Measurements from ENCODE around the gene COL23A1.

The COL23A1 gene

DNA sequence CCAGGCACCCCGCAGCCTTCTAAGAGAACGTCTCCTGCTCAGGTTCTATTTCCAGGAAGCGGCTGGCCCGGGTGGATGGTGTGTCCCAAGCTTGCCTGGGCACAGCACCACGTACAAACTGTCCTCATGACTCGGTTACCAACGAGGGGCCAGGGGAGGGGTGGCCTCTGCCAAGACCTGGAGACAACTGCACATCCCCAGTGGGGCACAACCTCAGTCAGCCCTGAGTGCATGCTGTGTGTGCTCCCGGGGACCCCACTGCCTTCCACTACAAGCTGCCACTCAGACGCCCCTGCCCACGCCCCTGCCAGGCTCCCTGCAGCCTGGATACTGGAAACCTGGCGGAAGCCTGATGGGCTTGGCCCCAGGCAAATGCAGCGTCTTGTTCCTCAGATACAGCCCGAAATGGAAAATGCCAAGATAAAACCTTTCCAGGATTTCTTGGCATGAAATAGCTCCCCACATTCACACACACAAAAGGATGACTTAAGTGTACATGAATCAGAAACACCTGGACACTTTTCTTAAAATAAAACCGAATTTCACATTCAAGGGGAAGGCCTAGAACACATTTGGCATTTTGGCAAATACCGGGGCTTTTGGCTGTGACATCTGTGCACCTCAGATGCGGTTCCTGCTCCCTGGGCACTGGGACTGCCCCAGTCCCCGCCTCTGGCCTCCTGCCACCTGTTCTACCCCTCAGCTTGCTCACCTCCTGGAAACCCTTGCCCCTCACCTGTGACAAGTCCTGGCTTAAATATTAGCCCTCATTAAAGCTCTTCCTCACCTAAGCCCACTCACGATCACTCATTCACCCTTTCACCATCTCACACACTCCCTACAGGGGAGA, 62.5 kb downstream of the COL23A1 start:
- DNase-seq (ENCODE audit: low read depth), result no peak
- H3K4me3 ChIP-seq (ENCODE audit: low read depth, low read length), result no peak overlapping the region
- no peak for TF ChIP-seq CTCF (IDR thresholded peaks at IDR 0.05; ENCODE audit: low read depth, low read length, missing control alignments)

- DNase-seq (ENCODE audit: low read depth), result no peak
- TF ChIP-seq CTCF (IDR thresholded peaks at IDR 0.05; ENCODE audit: low read depth, low read length, missing control alignments), result no peak
- H3K4me3 ChIP-seq (ENCODE audit: low read depth, low read length), result no peak overlapping the region
Observed at GRCh38 chr5:178526773-178527457, 63.3 kb downstream of the COL23A1 start.

DNA sequence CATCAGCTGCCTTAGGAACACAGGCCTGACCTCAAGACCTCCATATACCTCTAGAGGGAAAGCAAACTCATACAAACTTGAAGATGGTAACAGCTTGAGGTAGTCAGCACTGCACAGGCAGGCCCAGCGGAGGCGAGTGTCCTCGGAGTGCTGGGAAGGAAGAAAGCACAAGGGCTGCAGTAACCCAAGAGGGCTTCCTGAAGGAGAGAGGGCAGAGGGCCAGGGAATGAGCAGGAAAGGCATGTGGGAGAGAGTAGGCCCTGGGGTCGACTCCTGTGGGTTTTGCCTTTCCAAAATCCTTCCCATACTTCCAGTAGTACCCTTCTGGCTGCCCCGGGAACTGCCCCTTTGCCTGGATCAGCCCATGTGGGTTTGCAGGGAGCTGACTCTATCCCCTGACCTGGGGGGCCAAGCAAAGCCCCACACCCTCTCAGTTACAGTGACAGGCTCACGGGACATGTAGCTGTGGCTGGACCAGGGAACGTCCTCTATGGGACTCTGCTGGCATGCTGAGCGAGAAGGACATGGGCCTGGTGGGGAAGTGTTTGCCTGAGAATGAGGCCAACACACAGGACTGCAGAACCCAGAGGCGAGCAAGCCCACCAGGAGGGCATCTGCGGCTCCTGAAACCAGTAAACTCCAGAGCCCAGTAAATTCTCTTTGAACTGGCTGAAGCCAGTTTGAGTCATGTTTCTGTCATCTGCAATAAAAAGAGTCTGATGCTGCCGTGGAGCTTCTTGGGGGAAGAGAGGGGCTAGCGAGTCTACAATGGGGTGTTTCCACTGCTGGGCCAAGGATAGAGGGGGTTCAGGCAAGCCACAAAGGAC, 64.1 kb downstream of the COL23A1 start:
- no peak for TF ChIP-seq CTCF (IDR thresholded peaks at IDR 0.05; ENCODE audit: low read depth, low read length, missing control alignments)
- no peak for DNase-seq (ENCODE audit: low read depth)
- no peak overlapping the region for H3K4me3 ChIP-seq (ENCODE audit: low read depth, low read length)

DNA sequence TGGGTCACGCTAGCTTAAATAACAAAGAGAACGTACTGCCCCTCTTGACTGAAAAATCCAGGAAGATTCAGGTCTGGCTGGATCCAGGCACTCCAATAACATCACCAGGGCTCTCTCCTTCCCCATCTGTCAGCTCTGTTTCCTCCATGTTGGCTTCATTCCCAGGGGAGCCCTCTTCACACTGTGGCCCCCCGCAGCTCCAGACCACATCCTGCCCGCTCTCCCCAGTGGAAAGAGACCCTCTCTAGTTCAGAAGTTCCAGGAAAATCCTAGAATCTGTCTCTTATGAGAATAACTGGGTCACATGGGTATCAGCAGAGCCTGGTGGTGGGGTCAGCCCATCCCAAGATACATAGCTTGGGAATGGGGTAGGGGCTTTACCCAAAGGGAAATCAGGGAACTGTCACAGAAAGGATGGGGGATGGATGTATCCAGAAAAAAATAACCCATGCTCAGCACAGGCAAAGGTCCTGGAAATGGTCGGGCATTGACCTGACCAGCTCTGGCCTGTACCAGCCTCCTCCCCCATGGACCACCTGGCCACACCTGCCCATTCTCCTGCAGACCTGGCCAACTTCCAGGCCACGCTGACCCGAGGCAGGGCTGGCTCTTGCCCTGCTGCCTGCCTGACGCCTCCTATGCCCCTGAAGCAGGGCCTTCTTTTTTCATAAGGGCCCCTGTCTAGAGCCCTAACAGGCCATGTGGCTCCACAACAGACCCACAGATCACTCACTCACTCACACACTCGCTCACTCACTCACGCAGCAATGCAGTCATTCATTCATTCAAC, 65.9 kb downstream of the COL23A1 start:
- no peak for DNase-seq (ENCODE audit: low read depth)
- no peak overlapping the region for H3K4me3 ChIP-seq (ENCODE audit: low read depth, low read length)

GRCh38 chr5:178522361-178522760, 67.8 kb downstream of the COL23A1 start:
- no peak for TF ChIP-seq CTCF (IDR thresholded peaks at IDR 0.05; ENCODE audit: low read depth, low read length, missing control alignments)
- H3K4me3 ChIP-seq (ENCODE audit: low read depth, low read length), result no peak overlapping the region
- no peak for DNase-seq (ENCODE audit: low read depth)

More for the DNA sequence above, 65.9 kb downstream of the COL23A1 start:
- TF ChIP-seq CTCF (IDR thresholded peaks at IDR 0.05; ENCODE audit: low read depth, low read length, missing control alignments), result no peak

- no peak for TF ChIP-seq CTCF (IDR thresholded peaks at IDR 0.05; ENCODE audit: low read depth, low read length, missing control alignments)
- no peak overlapping the region for H3K4me3 ChIP-seq (ENCODE audit: low read depth, low read length)
- no peak for DNase-seq (ENCODE audit: low read depth)
Observed at GRCh38 chr5:178520851-178521250, 69.3 kb downstream of the COL23A1 start.
